AG09319 (cell line): ENCODE measurements around the gene SNX6.

ENCODE experiments used
- DNase-seq: peaks from one replicate; pipeline ENCODE4 v3.0.0-alpha.2; 2010; ENCODE audit warnings: low read depth; ENCODE audit errors: extremely low read depth
- TF ChIP-seq, protein P1 (sequence below): IDR thresholded peaks from 2 replicates; pipeline ENCODE4 v1.5.1; 2011; ENCODE audit warnings: low read depth, mild to moderate bottlenecking, inconsistent platforms, low read length, moderate library complexity

The SNX6 gene

DNA sequence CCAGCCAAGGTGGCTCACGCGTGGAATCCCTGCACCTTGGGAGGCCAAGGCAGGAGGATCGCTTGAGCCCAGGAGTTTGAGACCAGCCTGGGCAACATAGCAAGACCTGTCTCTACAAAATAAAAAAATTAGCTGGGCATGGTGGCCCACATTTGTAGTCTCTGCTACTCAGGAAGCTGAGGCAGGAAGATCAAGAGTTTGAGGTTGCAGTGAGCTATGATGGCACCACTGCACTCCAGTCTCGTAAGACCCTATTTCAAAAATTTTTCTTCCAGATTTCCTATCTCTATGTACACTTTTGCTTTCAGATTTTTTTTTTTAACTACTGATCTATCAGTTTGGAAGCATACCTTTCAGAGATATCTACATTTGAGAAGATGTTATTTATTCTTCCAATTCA is 15.3 kb downstream of the SNX6 start:
- no peak for DNase-seq
- TF ChIP-seq, protein P1, sequence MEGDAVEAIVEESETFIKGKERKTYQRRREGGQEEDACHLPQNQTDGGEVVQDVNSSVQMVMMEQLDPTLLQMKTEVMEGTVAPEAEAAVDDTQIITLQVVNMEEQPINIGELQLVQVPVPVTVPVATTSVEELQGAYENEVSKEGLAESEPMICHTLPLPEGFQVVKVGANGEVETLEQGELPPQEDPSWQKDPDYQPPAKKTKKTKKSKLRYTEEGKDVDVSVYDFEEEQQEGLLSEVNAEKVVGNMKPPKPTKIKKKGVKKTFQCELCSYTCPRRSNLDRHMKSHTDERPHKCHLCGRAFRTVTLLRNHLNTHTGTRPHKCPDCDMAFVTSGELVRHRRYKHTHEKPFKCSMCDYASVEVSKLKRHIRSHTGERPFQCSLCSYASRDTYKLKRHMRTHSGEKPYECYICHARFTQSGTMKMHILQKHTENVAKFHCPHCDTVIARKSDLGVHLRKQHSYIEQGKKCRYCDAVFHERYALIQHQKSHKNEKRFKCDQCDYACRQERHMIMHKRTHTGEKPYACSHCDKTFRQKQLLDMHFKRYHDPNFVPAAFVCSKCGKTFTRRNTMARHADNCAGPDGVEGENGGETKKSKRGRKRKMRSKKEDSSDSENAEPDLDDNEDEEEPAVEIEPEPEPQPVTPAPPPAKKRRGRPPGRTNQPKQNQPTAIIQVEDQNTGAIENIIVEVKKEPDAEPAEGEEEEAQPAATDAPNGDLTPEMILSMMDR: no peak

DNA sequence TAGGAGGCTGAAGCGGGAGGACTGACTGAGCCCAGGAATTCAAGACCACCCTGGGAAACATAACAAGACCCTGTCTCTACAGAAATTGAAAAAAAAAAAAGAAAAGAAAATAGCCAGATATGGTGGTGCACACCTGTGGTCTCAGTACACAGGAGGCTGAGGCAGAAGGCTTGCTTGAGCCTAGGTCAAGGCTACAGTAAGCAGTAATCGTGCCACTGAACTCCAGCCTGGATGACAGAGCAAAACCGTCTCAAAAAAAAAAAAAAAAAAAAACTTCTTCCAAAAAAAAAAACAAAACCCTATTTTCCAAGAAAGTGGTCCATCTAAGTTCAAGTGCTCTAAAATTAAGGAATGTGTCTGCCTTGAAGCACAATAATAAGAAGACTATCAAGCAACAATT is 19.8 kb downstream of the SNX6 start:
- TF ChIP-seq, protein P1: no peak

DNA sequence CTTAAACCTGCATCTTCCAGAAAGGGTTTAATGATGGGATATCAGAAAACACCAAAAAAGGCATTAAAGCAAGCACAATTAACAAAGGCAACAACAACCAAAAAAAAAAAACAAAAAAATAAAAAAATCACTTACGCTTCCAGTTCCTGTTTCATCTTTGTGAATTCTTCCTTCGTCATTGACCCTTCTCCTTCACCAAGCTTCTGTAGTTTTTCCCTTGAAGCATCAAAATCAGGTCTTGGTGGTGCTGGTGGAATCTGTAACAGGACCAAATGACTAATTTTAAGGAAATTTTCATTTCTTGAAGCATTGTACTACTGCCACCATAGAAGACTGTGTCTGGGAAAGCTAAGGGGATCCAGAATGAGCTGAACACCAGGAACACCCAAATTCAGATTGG is 24.5 kb downstream of the SNX6 start:
- TF ChIP-seq, protein P1: no peak
- no peak for DNase-seq

More for the DNA sequence above, 19.8 kb downstream of the SNX6 start:
- no peak for DNase-seq

DNA sequence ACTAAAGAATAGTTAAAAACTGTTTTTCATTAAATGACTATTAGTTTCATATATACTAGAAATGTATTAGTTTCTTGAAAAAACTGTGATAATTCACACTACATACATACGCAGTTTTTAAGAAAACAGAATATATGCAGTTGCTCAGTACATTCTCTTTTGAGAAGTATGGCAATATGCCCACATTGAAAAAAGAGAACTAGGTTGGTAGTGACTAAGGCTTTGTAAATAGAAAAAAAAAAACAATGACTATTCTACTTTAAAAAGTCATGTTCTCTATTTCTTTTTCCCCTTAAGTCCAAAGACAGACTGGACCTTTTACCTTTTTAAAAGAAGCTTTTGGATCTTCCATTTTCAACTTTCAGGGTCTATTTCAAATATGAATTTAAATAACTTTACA is 25.0 kb downstream of the SNX6 start:
- no peak for DNase-seq
- TF ChIP-seq, protein P1: no peak

DNA sequence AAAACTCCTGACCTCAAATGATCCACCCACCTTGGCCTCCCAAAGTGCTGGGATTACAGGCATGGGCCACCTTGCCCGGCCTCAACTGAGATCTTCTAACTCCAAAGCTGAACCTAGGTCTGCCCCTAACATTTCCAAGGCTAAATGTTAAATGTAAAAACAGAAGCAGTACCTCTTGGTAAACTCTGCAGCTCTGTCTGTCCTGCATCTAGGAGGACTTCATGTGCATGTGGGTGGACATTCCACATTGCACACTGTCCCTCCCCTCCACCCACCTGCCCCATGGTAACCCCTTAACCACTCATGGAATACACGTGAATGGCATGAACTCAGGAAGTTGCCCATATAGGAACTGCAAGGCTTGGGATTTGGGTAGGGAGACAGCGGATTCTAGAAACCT is 33.1 kb downstream of the SNX6 start:
- DNase-seq: no peak
- TF ChIP-seq, protein P1: no peak

DNA sequence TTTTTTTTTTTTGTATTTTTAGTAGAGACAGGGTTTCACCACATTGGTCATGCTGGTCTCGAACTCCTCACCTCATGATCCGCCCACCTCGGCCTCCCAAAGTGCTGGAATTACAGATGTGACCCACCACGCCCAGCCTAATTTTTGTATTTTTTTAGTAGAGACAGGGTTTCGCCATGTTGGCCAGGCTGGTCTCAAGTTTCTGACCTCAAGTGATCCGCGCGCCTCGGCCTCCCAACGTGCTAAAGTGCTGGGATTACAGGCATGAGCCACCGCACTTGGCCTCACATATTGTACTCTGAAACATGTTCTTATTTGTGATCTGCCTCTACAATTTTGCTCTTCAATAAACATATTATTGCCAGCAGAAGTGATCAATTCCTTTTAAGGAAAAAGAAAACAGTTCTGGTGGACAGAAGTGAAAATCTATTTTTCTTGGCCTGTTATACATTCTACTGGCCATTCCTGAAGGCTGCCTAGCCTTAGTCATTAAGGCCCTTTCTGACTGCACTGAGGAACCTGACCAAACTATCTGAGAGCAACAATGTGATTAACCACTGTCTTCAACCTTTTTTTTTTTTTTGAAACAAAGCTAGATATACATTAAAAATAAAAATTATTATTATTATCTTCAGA is 36.1 kb downstream of the SNX6 start:
- DNase-seq: no peak
- TF ChIP-seq, protein P1: no peak

DNA sequence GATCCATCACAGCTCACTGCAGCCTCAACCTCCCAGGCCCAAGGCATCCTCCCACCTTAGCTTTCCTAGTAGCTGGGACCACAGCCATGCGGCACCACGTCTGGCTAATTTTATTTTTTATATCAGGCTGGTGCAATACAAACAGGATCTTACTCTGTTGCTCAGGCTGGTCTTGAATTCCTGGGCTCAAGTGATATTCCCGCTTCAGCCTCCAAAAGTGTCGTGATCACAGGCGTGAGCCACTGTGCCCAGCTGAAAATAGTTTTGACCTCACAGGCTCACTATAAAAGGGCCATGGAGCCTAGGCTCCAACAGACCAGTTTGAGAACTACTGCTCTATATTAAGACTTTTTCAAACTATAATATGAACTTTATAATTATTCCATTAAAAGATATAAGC is 37.3 kb downstream of the SNX6 start:
- TF ChIP-seq, protein P1: no peak
- DNase-seq: no peak
